Gastrocnemius medialis (tissue), 4 donors: ENCODE results near the gene KCNG4. TPM values are rescaled to one million over a fixed set of nuclear protein-coding genes. Genes with fewer than 3 reads are reported as not detected.

Experiments used
- ATAC-seq, 2 donors: fragments of 150-250 bp; one replicate each; pipeline ENCODE4 v1.9.1; 2016
- DNase-seq, 2 donors: peaks; one replicate each; pipeline ENCODE4 v3.0.0-alpha.2; 2019
- H3K27ac ChIP-seq, 4 donors: fragments of 200-600 bp; sonication (generic); 1 replicate in 1 of 4; 2 replicates in 3 of 4; pipeline ENCODE4 v1.5.1; 2016 to 2018; ENCODE audit warnings: mild to moderate bottlenecking in 2 of 4, moderate library complexity in 1 of 4
- H3K27me3 ChIP-seq, 3 donors: fragments of 200-600 bp; sonication (generic) in 2 of 3; 1 replicate in 1 of 3; 2 replicates in 2 of 3; pipeline versions ENCODE4 v1.5.1 to v1.6.0; 2016 to 2019; ENCODE audit warnings: mild to moderate bottlenecking in 1 of 3, moderate library complexity in 1 of 3
- H3K36me3 ChIP-seq, 2 donors: fragments of 200-600 bp; sonication (generic) in 1 of 2; one replicate each; pipeline ENCODE4 v1.5.1; 2017 to 2018
- H3K4me1 ChIP-seq, 2 donors: fragments of 200-600 bp; sonication (generic) in 1 of 2; one replicate each; pipeline ENCODE4 v1.5.1; 2016 to 2017; ENCODE audit warnings: mild to moderate bottlenecking in 2 of 2
- H3K4me3 ChIP-seq, 4 donors: fragments of 200-600 bp; sonication (generic) in 3 of 4; 1 replicate in 1 of 4; 2 replicates in 3 of 4; pipeline ENCODE4 v1.5.1; 2016 to 2019; ENCODE audit warnings: mild to moderate bottlenecking in 2 of 4
- H3K9me3 ChIP-seq, 3 donors: fragments of 200-600 bp; sonication (generic) in 2 of 3; 1 replicate in 1 of 3; 2 replicates in 2 of 3; pipeline ENCODE4 v1.5.1; 2016 to 2019
- POLR2A ChIP-seq, 2 donors: fragments of 450-650 bp; IDR thresholded peaks; one replicate each; pipeline ENCODE4 v1.6.1; 2017; ENCODE audit warnings: antibody characterized with exemption in 2 of 2, mild to moderate bottlenecking in 2 of 2, moderate library complexity in 2 of 2
- in situ Hi-C, 4 donors: fragments of 200-750 bp; cut with MboI; loops; one replicate each; pipeline versions ENCODE4 v1.15.0 to v1.8.0; 2017; ENCODE audit warnings: low sequenced_read_pairs in 4 of 4
- intact Hi-C: fragments of 100-400 bp; cut with DNase I; formaldehyde crosslinking; loops from one replicate; pipeline ENCODE4 v1.15.1; 2023; ENCODE audit warnings: low total_unique reads
- total RNA-seq, 4 donors: library from RNA; depleted of rRNA; stranded (reverse); fragments of >200 nt; gene quantifications; one replicate each; pipeline versions ENCODE4 v1.1.0 to v1.2.3, GENCODE V29; 2016
- TF ChIP-seq, protein P1 (sequence below), 5 experiments: fragments of 450-650 bp in 3 of 5; fragments of 200-600 bp in 2 of 5; sonication (generic) in 2 of 5; IDR thresholded peaks in 4 of 5; conservative IDR thresholded peaks in 1 of 5; 1 replicate in 4 of 5; 2 replicates in 1 of 5; pipeline ENCODE4 v1.5.1; 2016 to 2019; ENCODE audit warnings: antibody characterized with exemption in 5 of 5, mild to moderate bottlenecking in 3 of 5, moderate library complexity in 3 of 5

KCNG4 gene
- total RNA-seq, 4 donors from 2014 or later, result not detected

DNA sequence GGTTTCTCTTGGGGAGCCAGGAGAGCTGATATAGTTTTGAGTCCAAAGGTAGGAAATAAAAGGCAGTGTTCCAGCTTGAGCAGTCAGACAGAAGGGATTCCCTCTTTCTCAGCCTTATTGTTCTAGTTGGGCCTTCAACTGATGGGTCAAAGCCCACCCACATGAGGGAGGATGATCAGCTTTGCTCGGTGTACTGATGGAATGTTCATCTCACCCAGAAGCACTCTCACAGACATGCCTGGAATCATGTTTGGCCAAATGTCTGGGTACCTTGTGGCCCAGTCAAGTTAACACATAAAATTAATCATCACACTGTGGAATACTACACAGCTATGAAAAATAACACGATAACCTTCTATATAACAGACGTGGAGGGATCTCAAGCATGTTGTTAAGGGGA is 23.1 kb upstream of the KCNG4 start:
- ATAC-seq (no peak), DNase-seq (no peak)
- in situ Hi-C loops (no loop called here), intact Hi-C loops (no loop called here)
- peaks cover 0 to 13% (median 2%) of the 10 kb centered on the region in 3 donors for H3K27me3 ChIP-seq
- H3K9me3 ChIP-seq, result no peaks in the 10 kb centered on the region
- TF ChIP-seq, protein P1, sequence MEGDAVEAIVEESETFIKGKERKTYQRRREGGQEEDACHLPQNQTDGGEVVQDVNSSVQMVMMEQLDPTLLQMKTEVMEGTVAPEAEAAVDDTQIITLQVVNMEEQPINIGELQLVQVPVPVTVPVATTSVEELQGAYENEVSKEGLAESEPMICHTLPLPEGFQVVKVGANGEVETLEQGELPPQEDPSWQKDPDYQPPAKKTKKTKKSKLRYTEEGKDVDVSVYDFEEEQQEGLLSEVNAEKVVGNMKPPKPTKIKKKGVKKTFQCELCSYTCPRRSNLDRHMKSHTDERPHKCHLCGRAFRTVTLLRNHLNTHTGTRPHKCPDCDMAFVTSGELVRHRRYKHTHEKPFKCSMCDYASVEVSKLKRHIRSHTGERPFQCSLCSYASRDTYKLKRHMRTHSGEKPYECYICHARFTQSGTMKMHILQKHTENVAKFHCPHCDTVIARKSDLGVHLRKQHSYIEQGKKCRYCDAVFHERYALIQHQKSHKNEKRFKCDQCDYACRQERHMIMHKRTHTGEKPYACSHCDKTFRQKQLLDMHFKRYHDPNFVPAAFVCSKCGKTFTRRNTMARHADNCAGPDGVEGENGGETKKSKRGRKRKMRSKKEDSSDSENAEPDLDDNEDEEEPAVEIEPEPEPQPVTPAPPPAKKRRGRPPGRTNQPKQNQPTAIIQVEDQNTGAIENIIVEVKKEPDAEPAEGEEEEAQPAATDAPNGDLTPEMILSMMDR (IDR thresholded peaks at IDR 0.05 in 4 of 5, conservative IDR thresholded peaks at IDR 0.05 in 1 of 5), result no peak
- TF ChIP-seq POLR2A (IDR thresholded peaks at IDR 0.05), result no peak
- no peaks in the 10 kb centered on the region for H3K36me3 ChIP-seq
- no peak overlapping the region for H3K4me3 ChIP-seq
- H3K4me1 ChIP-seq, result no peaks in the 10 kb centered on the region
- no peak overlapping the region for H3K27ac ChIP-seq

DNA sequence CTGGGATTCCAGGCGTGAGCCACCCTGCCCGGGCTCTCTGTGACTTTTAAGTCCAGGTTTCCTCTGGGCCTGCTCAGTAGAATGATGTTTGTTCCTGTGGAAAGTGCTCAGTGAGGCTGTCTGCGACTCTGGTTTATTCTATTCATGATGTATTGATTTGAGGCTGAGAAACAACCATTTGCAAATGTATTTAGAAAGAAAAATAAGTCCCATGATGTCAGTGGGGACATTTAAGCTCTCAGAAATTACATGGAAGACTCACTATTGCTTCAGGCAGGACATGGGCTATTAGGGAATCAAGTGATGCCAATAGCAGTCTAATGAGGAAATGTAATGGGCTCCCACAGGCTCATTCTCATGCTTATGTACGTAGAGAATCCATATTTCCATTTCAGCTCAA is 22.2 kb upstream of the KCNG4 start:
- H3K4me3 ChIP-seq, result no peak overlapping the region
- in situ Hi-C loops, result no loop called here
- H3K36me3 ChIP-seq, result no peaks in the 10 kb centered on the region
- H3K9me3 ChIP-seq, result no peaks in the 10 kb centered on the region
- TF ChIP-seq, protein P1 (IDR thresholded peaks at IDR 0.05 in 4 of 5, conservative IDR thresholded peaks at IDR 0.05 in 1 of 5), result no peak
- no peak for TF ChIP-seq POLR2A (IDR thresholded peaks at IDR 0.05)
- intact Hi-C loops, result no loop called here
- H3K27me3 ChIP-seq, result peaks cover 0 to 13% (median 2%) of the 10 kb centered on the region in 3 donors
- H3K27ac ChIP-seq, result no peak overlapping the region
- no peak for DNase-seq
- H3K4me1 ChIP-seq, result no peaks in the 10 kb centered on the region
- no peak for ATAC-seq

DNA sequence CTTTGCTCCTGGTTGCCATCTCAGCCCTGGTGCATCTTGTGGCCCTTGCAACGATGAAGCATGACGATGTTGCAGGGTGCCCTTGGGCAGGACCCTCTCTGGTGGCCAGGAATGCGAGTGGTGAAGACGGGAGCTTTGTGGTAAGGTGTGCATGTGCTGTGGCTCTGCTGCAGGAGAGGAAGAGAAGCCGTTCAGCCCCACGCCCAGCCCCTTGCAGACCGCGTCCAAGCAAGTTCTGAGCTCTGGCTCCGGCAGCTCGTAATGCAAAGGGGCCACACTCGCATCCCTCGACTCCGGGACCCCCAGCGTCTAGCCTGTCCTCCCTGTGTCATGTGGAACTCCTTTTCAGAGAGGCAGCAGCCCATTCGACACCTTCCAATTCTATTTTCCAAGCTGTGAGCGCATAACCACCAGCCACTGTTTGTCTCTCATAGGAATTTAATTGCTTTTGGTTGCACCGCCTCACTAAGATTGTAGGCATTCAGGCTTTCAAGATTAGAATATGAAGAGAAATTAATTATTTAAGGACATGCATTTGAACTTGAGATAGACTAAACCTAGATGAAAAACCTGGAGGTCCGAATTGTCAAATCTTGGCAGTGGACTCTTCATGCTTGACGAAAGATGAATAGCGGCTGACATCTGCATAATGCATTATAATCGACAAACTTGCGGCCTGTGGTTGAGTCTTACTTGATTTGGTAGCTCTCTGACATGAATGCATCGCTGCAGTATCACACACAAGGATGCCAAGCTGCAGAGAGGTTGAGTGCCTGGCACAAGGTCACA is 21.1 kb upstream of the KCNG4 start:
- DNase-seq (no peak), ATAC-seq (no peak)
- intact Hi-C loops (no loop called here), in situ Hi-C loops (no loop called here)
- no peak overlapping the region for H3K27ac ChIP-seq
- H3K4me1 ChIP-seq, result no peaks in the 10 kb centered on the region
- no peak for TF ChIP-seq POLR2A (IDR thresholded peaks at IDR 0.05)
- TF ChIP-seq, protein P1 (IDR thresholded peaks at IDR 0.05 in 4 of 5, conservative IDR thresholded peaks at IDR 0.05 in 1 of 5), result no peak
- H3K4me3 ChIP-seq, result no peak overlapping the region
- peaks cover 0 to 13% (median 2%) of the 10 kb centered on the region in 3 donors for H3K27me3 ChIP-seq
- H3K9me3 ChIP-seq, result no peaks in the 10 kb centered on the region
- no peaks in the 10 kb centered on the region for H3K36me3 ChIP-seq

DNA sequence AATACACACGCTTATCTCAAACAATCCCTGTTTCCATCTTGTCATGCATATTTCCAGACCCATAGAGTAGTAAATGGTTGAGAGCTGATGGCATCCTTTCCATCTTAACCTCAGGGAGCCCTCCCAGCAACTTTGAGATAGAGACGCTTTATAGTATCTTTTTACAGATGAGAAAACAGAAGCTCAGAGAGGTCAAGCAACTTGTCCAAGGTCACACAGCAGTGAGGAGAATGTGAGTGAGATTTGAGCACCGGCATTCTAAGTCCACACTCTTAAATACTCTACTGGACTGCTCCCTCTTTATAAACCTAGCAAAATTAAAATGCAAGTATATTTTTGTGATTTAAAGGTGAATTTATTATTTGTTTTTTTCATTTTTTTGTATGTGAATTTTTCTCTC is 19.9 kb upstream of the KCNG4 start:
- DNase-seq (no peak), ATAC-seq (no peak)
- Histone ChIP-seq H3K4me3 (no peak overlapping the region), H3K9me3 (no peaks in the 10 kb centered on the region), H3K36me3 (no peaks in the 10 kb centered on the region), H3K4me1 (no peaks in the 10 kb centered on the region), H3K27me3 (peaks cover 0 to 13% (median 2%) of the 10 kb centered on the region in 3 donors), H3K27ac (no peak overlapping the region)
- no peak for TF ChIP-seq POLR2A (IDR thresholded peaks at IDR 0.05)
- TF ChIP-seq, protein P1 (IDR thresholded peaks at IDR 0.05 in 4 of 5, conservative IDR thresholded peaks at IDR 0.05 in 1 of 5), result no peak
- intact Hi-C loops, result no loop called here
- in situ Hi-C loops, result no loop called here
